Lung (tissue), 12 donors: ENCODE results near the gene RBP4. TPM values are rescaled to one million over a fixed set of nuclear protein-coding genes. Genes with fewer than 3 reads are reported as not detected.
"Not testable (repeated sequence)": the region's sequence is repeated elsewhere in the genome, so short reads cannot be mapped to it uniquely, and the experiment has no call there.

Experiments
- ATAC-seq: fragments of 200-7000 bp; cut with Tn5 transposase; one replicate; pipeline ENCODE4 v1.9.1; 2020; ENCODE audit warnings: moderate number of reproducible peaks; ENCODE audit not compliant: insufficient read depth, low FRiP score
- DNase-seq, 3 donors: peaks; one replicate each; pipeline ENCODE4 v3.0.0-alpha.2; 2013 to 2017
- H3K27ac ChIP-seq, 2 donors: one replicate each; pipeline ENCODE4 v1.5.1; 2013; ENCODE audit warnings: mild to moderate bottlenecking in 2 of 2, moderate library complexity in 2 of 2, control low read depth in 1 of 2, inconsistent platforms in 1 of 2, low read depth in 1 of 2, low read length in 1 of 2
- H3K27me3 ChIP-seq, 3 donors: one replicate each; pipeline ENCODE4 v1.5.1; 2013; ENCODE audit warnings: low read length in 2 of 3; ENCODE audit not compliant: control insufficient read depth in 3 of 3, insufficient read depth in 3 of 3
- H3K36me3 ChIP-seq, 4 donors: one replicate each; pipeline ENCODE4 v1.5.1; 2013; ENCODE audit warnings: low read length in 4 of 4, mild to moderate bottlenecking in 1 of 4, moderate library complexity in 1 of 4; ENCODE audit not compliant: control insufficient read depth in 4 of 4, insufficient read depth in 4 of 4
- H3K4me1 ChIP-seq, 5 donors: one replicate each; pipeline ENCODE4 v1.5.1; 2013; ENCODE audit warnings: low read length in 5 of 5, mild to moderate bottlenecking in 2 of 5, moderate library complexity in 1 of 5; ENCODE audit not compliant: control insufficient read depth in 5 of 5, insufficient read depth in 5 of 5
- H3K4me3 ChIP-seq: one replicate; pipeline ENCODE4 v1.5.1; 2013; ENCODE audit warnings: mild to moderate bottlenecking, control low read depth, moderate library complexity
- H3K9ac ChIP-seq, 2 donors: one replicate each; pipeline ENCODE4 v1.5.1; 2013; ENCODE audit warnings: low read length in 2 of 2, control low read depth in 1 of 2; ENCODE audit not compliant: insufficient read depth in 1 of 2
- H3K9me3 ChIP-seq, 4 donors: one replicate each; pipeline ENCODE4 v1.5.1; 2013; ENCODE audit warnings: low read length in 3 of 4, mild to moderate bottlenecking in 1 of 4, moderate library complexity in 1 of 4; ENCODE audit not compliant: control insufficient read depth in 4 of 4, insufficient read depth in 3 of 4
- WGBS, 2 donors: extraction: QIAGEN DNeasy Blood & Tissue Kit; methylation state at CpG; one replicate each; pipeline ENCODE4 v1.1.7; 2013; 5-methylcytosine and 5-hydroxymethylcytosine counted together
- polyA plus RNA-seq, 2 donors: library from polyadenylated mRNA; stranded (reverse); fragments of 200-250 nt; gene quantifications; one replicate each; pipeline ENCODE4 v1.2.1, GENCODE V29; 2013
- total RNA-seq, 2 donors: library from RNA; depleted of rRNA in 1 of 2; stranded (reverse); fragments of >200 nt in 1 of 2; gene quantifications; one replicate each; pipeline ENCODE4 v1.2.1, GENCODE V29; 2014 to 2021
- TF ChIP-seq, protein P1 (sequence below): IDR thresholded peaks from 2 replicates; pipeline ENCODE4 v1.5.1; 2012; ENCODE audit warnings: mild to moderate bottlenecking; ENCODE audit errors: control extremely low read depth, extremely low read depth
- donor health status: control.
- donor health status: control.
- donor health status: Bipolar disorder and iron deficiency.
- donor health status: healthy.
- donor health status: DM: yes; HTN: yes; CAD: no.

RBP4 gene
- total and polyA plus RNA-seq, 4 donors = 7.3 to 35.4 (median 14.7) TPM; not detected in 1

DNA sequence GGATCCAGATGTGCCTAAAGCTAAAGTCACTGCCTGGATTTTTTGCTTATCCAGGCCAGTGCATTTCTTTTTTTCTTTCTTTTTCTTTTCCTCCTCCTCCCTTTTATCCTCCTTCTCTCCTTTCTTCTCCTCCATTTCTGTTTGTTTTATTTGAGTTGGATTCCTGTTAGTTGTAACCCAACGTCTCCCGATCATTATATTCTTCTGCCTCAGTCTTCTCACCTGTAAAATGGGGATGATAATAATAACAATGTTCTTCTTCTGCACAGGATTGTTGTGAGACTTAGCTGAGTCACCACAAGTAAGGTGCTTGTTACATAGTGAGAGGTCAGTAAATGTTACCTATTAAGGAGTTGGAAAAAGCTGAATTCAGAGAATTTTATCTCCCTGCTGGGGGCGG is 48.3 kb downstream of the RBP4 start:
- TF ChIP-seq, protein P1, sequence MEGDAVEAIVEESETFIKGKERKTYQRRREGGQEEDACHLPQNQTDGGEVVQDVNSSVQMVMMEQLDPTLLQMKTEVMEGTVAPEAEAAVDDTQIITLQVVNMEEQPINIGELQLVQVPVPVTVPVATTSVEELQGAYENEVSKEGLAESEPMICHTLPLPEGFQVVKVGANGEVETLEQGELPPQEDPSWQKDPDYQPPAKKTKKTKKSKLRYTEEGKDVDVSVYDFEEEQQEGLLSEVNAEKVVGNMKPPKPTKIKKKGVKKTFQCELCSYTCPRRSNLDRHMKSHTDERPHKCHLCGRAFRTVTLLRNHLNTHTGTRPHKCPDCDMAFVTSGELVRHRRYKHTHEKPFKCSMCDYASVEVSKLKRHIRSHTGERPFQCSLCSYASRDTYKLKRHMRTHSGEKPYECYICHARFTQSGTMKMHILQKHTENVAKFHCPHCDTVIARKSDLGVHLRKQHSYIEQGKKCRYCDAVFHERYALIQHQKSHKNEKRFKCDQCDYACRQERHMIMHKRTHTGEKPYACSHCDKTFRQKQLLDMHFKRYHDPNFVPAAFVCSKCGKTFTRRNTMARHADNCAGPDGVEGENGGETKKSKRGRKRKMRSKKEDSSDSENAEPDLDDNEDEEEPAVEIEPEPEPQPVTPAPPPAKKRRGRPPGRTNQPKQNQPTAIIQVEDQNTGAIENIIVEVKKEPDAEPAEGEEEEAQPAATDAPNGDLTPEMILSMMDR = no peak
- DNase-seq = no peak
- Histone ChIP-seq H3K9ac (no peak overlapping the region), H3K27me3 (no peaks in the 10 kb centered on the region), H3K4me1 (no peaks in the 10 kb centered on the region), H3K27ac (no peak overlapping the region), H3K9me3 (no peaks in the 10 kb centered on the region), H3K36me3 (no peaks in the 10 kb centered on the region), H3K4me3 (no peak overlapping the region)
- WGBS, 2 donors = 94 to 95% methylated on average over 3 of the region's 3 CpGs
- ATAC-seq = no peak

GRCh38 chr10:93550606-93551005 is 50.4 kb downstream of the RBP4 start:
- DNase-seq (no peak), ATAC-seq (no peak)
- Histone ChIP-seq H3K27ac (no peak overlapping the region), H3K27me3 (no peaks in the 10 kb centered on the region), H3K9ac (no peak overlapping the region), H3K4me1 (no peaks in the 10 kb centered on the region), H3K9me3 (no peaks in the 10 kb centered on the region), H3K4me3 (no peak overlapping the region), H3K36me3 (no peaks in the 10 kb centered on the region)
- TF ChIP-seq, protein P1 = no peak
- WGBS, 2 donors = 87 to 92% methylated on average over 4 of the region's 4 CpGs

- no peak for DNase-seq
- Histone ChIP-seq H3K9ac (no peak overlapping the region), H3K27ac (no peak overlapping the region), H3K36me3 (no peaks in the 10 kb centered on the region), H3K4me1 (no peaks in the 10 kb centered on the region), H3K27me3 (no peaks in the 10 kb centered on the region), H3K4me3 (no peak overlapping the region), H3K9me3 (no peaks in the 10 kb centered on the region)
- no peak for ATAC-seq
- TF ChIP-seq, protein P1 = no peak
- 88 to 90% methylated on average over 5 of the region's 5 CpGs for WGBS, 2 donors
Measured at GRCh38 chr10:93548376-93549071, 52.5 kb downstream of the RBP4 start.

- Histone ChIP-seq H3K27ac (no peak overlapping the region), H3K9ac (no peak overlapping the region), H3K27me3 (no peaks in the 10 kb centered on the region), H3K4me3 (no peak overlapping the region), H3K36me3 (no peaks in the 10 kb centered on the region), H3K9me3 (no peaks in the 10 kb centered on the region), H3K4me1 (no peaks in the 10 kb centered on the region)
- ATAC-seq (no peak), DNase-seq (no peak)
- TF ChIP-seq, protein P1 = no peak
Measured at GRCh38 chr10:93547522-93547921, 53.5 kb downstream of the RBP4 start.

GRCh38 chr10:93546995-93547394 is 54.0 kb downstream of the RBP4 start:
- WGBS, 2 donors = 89 to 90% methylated on average over 7 to 8 of the region's 8 CpGs
- ATAC-seq, H3K4me1 ChIP-seq, H3K9ac ChIP-seq, DNase-seq, H3K4me3 ChIP-seq, H3K27ac ChIP-seq, H3K9me3 ChIP-seq, H3K27me3 ChIP-seq, H3K36me3 ChIP-seq: not testable (repeated sequence)
